AG04449 (cell line): ENCODE measurements around the gene ARHGEF33.

ENCODE experiments used
- CTCF ChIA-PET: fragments of 350-600 bp; formaldehyde crosslinking; extraction: SDS; loops from one replicate; lab custom pipeline; 2021; ENCODE audit warnings: antibody characterized with exemption; lab: Yijun Ruan, JAX
- POLR2A ChIA-PET: fragments of 400-600, 350-600 bp; formaldehyde crosslinking; extraction: SDS; loops from one replicate; lab custom pipeline; 2020; ENCODE audit warnings: antibody characterized with exemption, inconsistent platforms; lab: Yijun Ruan, JAX
- DNase-seq: peaks from one replicate; pipeline ENCODE4 v3.0.0-alpha.2; 2010; ENCODE audit warnings: low read depth, low spot score
- H3K4me3 ChIP-seq: 2 replicates; pipeline ENCODE4 v1.5.1; 2011; ENCODE audit warnings: low read depth, mild to moderate bottlenecking, control low read depth, low read length
- TF ChIP-seq, protein P1 (sequence below): IDR thresholded peaks from one replicate; pipeline ENCODE4 v1.5.1; 2011; ENCODE audit warnings: mild to moderate bottlenecking, moderate library complexity, low read length, control low read depth, inconsistent platforms; ENCODE audit not compliant: insufficient read depth; ENCODE audit errors: missing control alignments

The ARHGEF33 gene

GRCh38 chr2:38922389-38922788, 32.7 kb downstream of the ARHGEF33 start:
- no peak for DNase-seq
- TF ChIP-seq, protein P1, sequence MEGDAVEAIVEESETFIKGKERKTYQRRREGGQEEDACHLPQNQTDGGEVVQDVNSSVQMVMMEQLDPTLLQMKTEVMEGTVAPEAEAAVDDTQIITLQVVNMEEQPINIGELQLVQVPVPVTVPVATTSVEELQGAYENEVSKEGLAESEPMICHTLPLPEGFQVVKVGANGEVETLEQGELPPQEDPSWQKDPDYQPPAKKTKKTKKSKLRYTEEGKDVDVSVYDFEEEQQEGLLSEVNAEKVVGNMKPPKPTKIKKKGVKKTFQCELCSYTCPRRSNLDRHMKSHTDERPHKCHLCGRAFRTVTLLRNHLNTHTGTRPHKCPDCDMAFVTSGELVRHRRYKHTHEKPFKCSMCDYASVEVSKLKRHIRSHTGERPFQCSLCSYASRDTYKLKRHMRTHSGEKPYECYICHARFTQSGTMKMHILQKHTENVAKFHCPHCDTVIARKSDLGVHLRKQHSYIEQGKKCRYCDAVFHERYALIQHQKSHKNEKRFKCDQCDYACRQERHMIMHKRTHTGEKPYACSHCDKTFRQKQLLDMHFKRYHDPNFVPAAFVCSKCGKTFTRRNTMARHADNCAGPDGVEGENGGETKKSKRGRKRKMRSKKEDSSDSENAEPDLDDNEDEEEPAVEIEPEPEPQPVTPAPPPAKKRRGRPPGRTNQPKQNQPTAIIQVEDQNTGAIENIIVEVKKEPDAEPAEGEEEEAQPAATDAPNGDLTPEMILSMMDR: no peak
- POLR2A ChIA-PET: no interaction called here
- H3K4me3 ChIP-seq: no peak overlapping the region
- CTCF ChIA-PET: no interaction called here

- TF ChIP-seq, protein P1: no peak
- ChIA-PET CTCF (no interaction called here), POLR2A (no interaction called here)
- DNase-seq: no peak
- no peak overlapping the region for H3K4me3 ChIP-seq
Observed at GRCh38 chr2:38922902-38923301, 33.2 kb downstream of the ARHGEF33 start.

DNA sequence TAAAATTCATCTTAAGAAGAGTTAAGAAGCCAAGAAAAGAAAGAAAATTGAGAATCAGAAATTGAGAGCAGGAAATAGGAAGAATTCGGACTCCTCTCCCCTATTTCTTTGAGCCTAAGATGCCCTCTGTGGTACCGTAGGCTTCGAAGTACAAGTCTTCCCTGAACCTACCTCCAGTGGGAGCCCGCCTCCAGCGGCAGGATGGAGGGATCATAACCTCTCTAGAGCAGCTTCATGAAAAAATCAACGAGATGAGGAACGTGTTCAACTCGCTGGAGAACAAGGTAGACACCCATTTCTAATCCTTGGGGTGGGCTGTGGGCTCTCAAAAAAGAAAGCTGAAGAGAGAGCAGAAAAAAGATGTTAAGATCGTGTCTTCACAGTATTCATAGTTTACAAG, 36.3 kb downstream of the ARHGEF33 start:
- no peak for DNase-seq
- ChIA-PET CTCF (interaction anchor here (1.0 kb wide), 1 partner anchor 21 kb away, joined by 3 read pairs; no protein-coding TSS in a partner anchor), POLR2A (no interaction called here)
- TF ChIP-seq, protein P1: no peak
- no peak overlapping the region for H3K4me3 ChIP-seq

DNA sequence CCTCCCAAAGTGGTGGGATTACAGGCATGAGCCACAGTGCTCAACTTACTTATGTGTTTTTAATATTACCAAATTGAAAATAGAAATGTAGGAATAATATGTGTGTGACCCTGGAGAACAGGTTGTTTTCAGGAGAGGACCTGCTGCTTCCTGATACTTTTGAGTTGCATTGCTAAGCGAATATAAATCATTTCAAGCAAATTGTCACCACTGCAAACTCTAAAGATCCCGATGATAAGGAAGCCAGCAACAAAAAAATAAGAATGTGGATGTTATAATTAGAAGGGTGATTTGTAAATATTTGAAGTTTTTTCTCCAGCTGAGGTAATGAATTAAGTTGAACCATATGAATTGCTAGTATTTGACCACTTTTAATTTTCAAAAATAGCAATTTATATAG, 40.9 kb downstream of the ARHGEF33 start:
- TF ChIP-seq, protein P1: no peak
- no peak for DNase-seq
- ChIA-PET CTCF (no interaction called here), POLR2A (no interaction called here)
- no peak overlapping the region for H3K4me3 ChIP-seq

DNA sequence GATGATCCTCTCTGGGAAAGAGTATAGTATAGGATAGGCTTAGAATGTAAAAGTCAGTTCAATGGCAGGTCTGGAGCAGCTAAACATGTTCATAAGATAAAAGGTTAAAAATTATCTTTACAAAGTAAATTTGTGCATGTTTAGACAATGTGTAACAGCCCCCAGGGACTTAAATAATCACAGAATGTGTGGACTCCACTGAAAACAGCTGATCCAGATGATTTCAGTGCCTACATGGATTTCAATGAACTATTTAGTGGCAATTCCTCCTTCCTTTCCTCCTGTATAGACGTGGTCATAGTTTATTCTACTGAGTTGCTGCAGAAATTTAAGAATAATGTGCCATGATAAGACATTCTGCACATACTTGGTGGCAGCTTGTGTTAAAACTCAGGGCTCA, 42.9 kb downstream of the ARHGEF33 start:
- TF ChIP-seq, protein P1: no peak
- ChIA-PET POLR2A (no interaction called here), CTCF (interaction anchor here (0.7 to 1.1 kb wide), 2 partner anchors 14 to 15 kb away, joined by 3 to 6 read pairs; no protein-coding TSS in a partner anchor)
- DNase-seq: no peak
- no peak overlapping the region for H3K4me3 ChIP-seq

GRCh38 chr2:38933653-38934052, 44.0 kb downstream of the ARHGEF33 start:
- H3K4me3 ChIP-seq: no peak overlapping the region
- TF ChIP-seq, protein P1: no peak
- DNase-seq: peak; percentile 55
- POLR2A ChIA-PET: no interaction called here
- CTCF ChIA-PET: no interaction called here
